Stimulated activated memory B cell treated with anti-CD40 and anti-IgM and Interleukin-4, amounts not matched to agents 10 μg/mL and 1 μg/mL and 100 μg/mL, for 72 hours (primary cell): ENCODE measurements around the gene TBC1D7.

Source experiments
- ATAC-seq: fragments of 150-1000 bp; cut with Tn5 transposase; 2 replicates; pipeline ENCODE4 v1.10.0; 2021
- H3K27ac Mint-ChIP-seq: one replicate; pipeline ENCODE4 v1.8.0; 2022; ENCODE audit warnings: mild to moderate bottlenecking, mixed read lengths
- H3K27me3 Mint-ChIP-seq: one replicate; pipeline ENCODE4 v1.8.0; 2022; ENCODE audit warnings: mixed read lengths
- H3K36me3 Mint-ChIP-seq: one replicate; pipeline ENCODE4 v1.8.0; 2022; ENCODE audit warnings: mixed read lengths
- H3K4me1 Mint-ChIP-seq: one replicate; pipeline ENCODE4 v1.8.0; 2022; ENCODE audit warnings: mixed read lengths
- H3K4me3 Mint-ChIP-seq: one replicate; pipeline ENCODE4 v1.8.0; 2022; ENCODE audit warnings: mild to moderate bottlenecking, moderate library complexity, mixed read lengths
- H3K9me3 Mint-ChIP-seq: one replicate; pipeline ENCODE4 v1.8.0; 2022; ENCODE audit warnings: mixed read lengths

The TBC1D7 gene

GRCh38 chr6:13278991-13279390, 49.3 kb downstream of the TBC1D7 start:
- Mint-ChIP-seq H3K36me3 (peaks cover 62% of the 10 kb centered on the region), H3K4me3 (no peak overlapping the region), H3K9me3 (no peaks in the 10 kb centered on the region), H3K27me3 (no peaks in the 10 kb centered on the region), H3K4me1 (peaks cover 81% of the 10 kb centered on the region), H3K27ac (no peak overlapping the region)
- no peak for ATAC-seq

DNA sequence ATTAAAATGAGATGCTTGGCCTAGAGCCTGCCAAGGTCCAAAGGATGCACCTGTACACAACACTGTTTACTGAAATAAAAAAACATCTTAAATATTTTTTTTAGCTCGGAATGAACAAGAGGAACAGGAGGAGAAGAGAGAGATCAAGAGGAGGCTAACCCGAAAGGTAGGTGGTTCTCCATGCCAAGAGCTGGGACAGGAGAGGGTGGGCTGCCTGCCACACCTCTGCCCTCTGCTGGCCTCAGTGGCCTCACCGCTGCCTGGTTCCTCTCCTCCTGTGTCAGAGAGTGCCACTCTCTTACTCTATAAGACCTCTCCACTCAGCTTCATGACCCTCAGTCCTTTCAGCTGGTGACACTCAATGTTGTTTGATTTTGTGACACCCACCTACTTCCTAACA, 50.2 kb downstream of the TBC1D7 start:
- peak; percentile 42 for ATAC-seq
- Mint-ChIP-seq H3K4me1 (peaks cover 75% of the 10 kb centered on the region), H3K4me3 (no peak overlapping the region), H3K9me3 (no peaks in the 10 kb centered on the region), H3K36me3 (peaks cover 54% of the 10 kb centered on the region), H3K27me3 (no peaks in the 10 kb centered on the region), H3K27ac (peak overlapping the region; percentile 73)

GRCh38 chr6:13277231-13277630, 51.1 kb downstream of the TBC1D7 start:
- Mint-ChIP-seq H3K27me3 (no peaks in the 10 kb centered on the region), H3K27ac (peak overlapping the region; percentile 73), H3K4me3 (peak overlapping the region; percentile 28), H3K36me3 (peaks cover 47% of the 10 kb centered on the region), H3K9me3 (no peaks in the 10 kb centered on the region), H3K4me1 (peaks cover 75% of the 10 kb centered on the region)
- no peak for ATAC-seq

GRCh38 chr6:13275435-13275989, 52.8 kb downstream of the TBC1D7 start:
- Mint-ChIP-seq H3K27ac (peak overlapping the region; percentile 93), H3K4me3 (peak overlapping the region; percentile 84), H3K9me3 (no peaks in the 10 kb centered on the region), H3K4me1 (peaks cover 69% of the 10 kb centered on the region), H3K36me3 (peaks cover 32% of the 10 kb centered on the region), H3K27me3 (no peaks in the 10 kb centered on the region)
- ATAC-seq = no peak

GRCh38 chr6:13274707-13275434, 53.5 kb downstream of the TBC1D7 start:
- no peaks in the 10 kb centered on the region for H3K9me3 Mint-ChIP-seq
- H3K36me3 Mint-ChIP-seq = peaks cover 32% of the 10 kb centered on the region
- peaks cover 68% of the 10 kb centered on the region for H3K4me1 Mint-ChIP-seq
- H3K4me3 Mint-ChIP-seq = peak overlapping the region; percentile 84
- ATAC-seq = no peak
- H3K27ac Mint-ChIP-seq = peak overlapping the region; percentile 93
- no peaks in the 10 kb centered on the region for H3K27me3 Mint-ChIP-seq

GRCh38 chr6:13273931-13274706, 54.2 kb downstream of the TBC1D7 start:
- Mint-ChIP-seq H3K27ac (peak overlapping the region; percentile 93), H3K36me3 (peaks cover 28% of the 10 kb centered on the region), H3K4me1 (peaks cover 66% of the 10 kb centered on the region), H3K27me3 (no peaks in the 10 kb centered on the region), H3K9me3 (no peaks in the 10 kb centered on the region), H3K4me3 (peak overlapping the region; percentile 84)
- peak; percentile 82 for ATAC-seq

GRCh38 chr6:13273202-13273930, 55.0 kb downstream of the TBC1D7 start:
- no peak for ATAC-seq
- Mint-ChIP-seq H3K9me3 (no peaks in the 10 kb centered on the region), H3K27me3 (no peaks in the 10 kb centered on the region), H3K4me3 (peak overlapping the region; percentile 84), H3K4me1 (peaks cover 67% of the 10 kb centered on the region), H3K36me3 (peaks cover 23% of the 10 kb centered on the region), H3K27ac (peak overlapping the region; percentile 93)

- ATAC-seq = peak; percentile 86
- peaks cover 65% of the 10 kb centered on the region for H3K4me1 Mint-ChIP-seq
- H3K27ac Mint-ChIP-seq = peak overlapping the region; percentile 93
- no peaks in the 10 kb centered on the region for H3K9me3 Mint-ChIP-seq
- no peaks in the 10 kb centered on the region for H3K27me3 Mint-ChIP-seq
- H3K4me3 Mint-ChIP-seq = peak overlapping the region; percentile 84
- H3K36me3 Mint-ChIP-seq = peaks cover 17% of the 10 kb centered on the region
Observed at GRCh38 chr6:13272131-13273046, 55.9 kb downstream of the TBC1D7 start.

GRCh38 chr6:13268913-13269518, 59.3 kb downstream of the TBC1D7 start:
- peaks cover 54% of the 10 kb centered on the region for H3K4me1 Mint-ChIP-seq
- no peak overlapping the region for H3K27ac Mint-ChIP-seq
- H3K27me3 Mint-ChIP-seq = no peaks in the 10 kb centered on the region
- peaks cover 2% of the 10 kb centered on the region for H3K9me3 Mint-ChIP-seq
- no peak overlapping the region for H3K4me3 Mint-ChIP-seq
- peaks cover 13% of the 10 kb centered on the region for H3K36me3 Mint-ChIP-seq
- no peak for ATAC-seq

GRCh38 chr6:13267142-13267651, 61.1 kb downstream of the TBC1D7 start:
- Mint-ChIP-seq H3K36me3 (peaks cover 13% of the 10 kb centered on the region), H3K27ac (peak overlapping the region; percentile 18), H3K27me3 (no peaks in the 10 kb centered on the region), H3K4me3 (no peak overlapping the region), H3K9me3 (peaks cover 2% of the 10 kb centered on the region), H3K4me1 (peaks cover 57% of the 10 kb centered on the region)
- peak; percentile 65 for ATAC-seq

GRCh38 chr6:13263669-13264068, 64.7 kb downstream of the TBC1D7 start:
- Mint-ChIP-seq H3K27me3 (no peaks in the 10 kb centered on the region), H3K4me1 (peaks cover 77% of the 10 kb centered on the region), H3K9me3 (peaks cover 2% of the 10 kb centered on the region), H3K27ac (no peak overlapping the region), H3K36me3 (peaks cover 13% of the 10 kb centered on the region), H3K4me3 (no peak overlapping the region)
- no peak for ATAC-seq

DNA sequence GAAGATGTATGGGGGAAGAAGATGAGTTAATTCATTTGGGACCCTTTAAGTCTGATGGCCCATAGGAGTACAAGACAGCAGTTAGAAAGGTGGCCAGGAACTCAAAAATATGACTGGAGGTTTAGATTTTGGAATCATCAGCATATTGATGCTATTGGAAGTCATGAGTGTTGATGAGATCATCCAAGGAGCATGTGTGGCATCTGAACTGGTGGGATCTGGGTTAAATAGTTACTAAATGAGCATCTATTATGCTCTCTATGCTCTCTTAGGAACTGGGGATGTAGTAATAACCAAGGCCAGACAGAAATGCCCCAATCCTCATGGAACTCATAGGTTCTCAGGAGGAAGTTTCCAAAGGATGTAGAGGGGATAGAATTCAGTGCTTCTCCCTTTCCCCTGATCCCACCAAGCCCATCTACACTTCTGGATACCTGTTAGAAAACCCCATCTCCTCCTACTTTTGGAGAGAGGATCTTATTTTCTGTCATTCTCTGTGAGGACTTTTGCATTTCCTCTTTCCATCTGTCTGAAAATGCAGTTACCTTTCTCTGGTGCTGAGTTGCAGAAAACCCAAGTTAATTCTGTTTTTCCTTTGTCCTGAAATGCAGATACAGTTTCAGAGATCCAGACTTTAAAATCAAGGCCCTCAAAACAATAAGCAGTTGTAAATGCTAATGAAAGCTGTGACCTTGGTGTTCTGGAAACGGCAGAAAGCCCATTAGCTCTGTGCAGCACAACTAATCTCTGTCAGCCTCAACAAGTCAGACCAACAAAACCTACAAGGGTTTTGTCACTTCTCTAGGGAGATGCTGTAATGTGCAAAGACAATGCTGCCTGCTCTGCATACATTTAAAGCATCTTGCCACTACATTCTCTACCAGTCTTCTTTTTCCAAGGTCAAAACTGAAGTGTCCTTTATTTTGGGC, 65.8 kb downstream of the TBC1D7 start:
- H3K9me3 Mint-ChIP-seq = peaks cover 2% of the 10 kb centered on the region
- no peaks in the 10 kb centered on the region for H3K27me3 Mint-ChIP-seq
- peak overlapping the region; percentile 66 for H3K27ac Mint-ChIP-seq
- peaks cover 79% of the 10 kb centered on the region for H3K4me1 Mint-ChIP-seq
- ATAC-seq = no peak
- H3K4me3 Mint-ChIP-seq = peak overlapping the region; percentile 38
- peaks cover 16% of the 10 kb centered on the region for H3K36me3 Mint-ChIP-seq

DNA sequence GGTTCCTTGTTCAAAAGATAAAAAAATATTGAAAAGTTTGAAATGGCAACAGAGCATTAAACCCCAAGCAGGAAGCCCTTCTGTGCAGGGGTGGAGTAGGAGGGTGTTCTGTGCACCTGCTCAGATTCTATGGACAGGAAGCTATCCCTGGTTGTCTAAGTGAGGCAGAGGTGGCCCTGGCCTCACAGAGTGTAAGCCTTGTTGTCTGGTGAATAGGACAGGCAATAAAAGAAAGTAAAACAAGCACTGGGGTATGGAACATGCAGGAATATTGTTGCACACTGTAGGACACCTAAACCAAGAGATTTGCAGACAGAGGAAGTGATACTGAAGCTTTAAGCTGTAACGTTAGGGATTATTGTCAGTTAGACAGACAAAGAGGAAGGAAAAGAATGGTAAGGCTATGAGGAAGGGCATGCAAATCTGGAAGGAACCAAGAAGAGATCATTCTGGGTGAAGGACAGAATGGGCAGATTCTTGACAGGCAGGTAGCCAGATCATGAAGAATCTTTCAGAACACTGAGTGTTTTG, 66.8 kb downstream of the TBC1D7 start:
- peak overlapping the region; percentile 38 for H3K4me3 Mint-ChIP-seq
- no peaks in the 10 kb centered on the region for H3K27me3 Mint-ChIP-seq
- H3K27ac Mint-ChIP-seq = peak overlapping the region; percentile 66
- peaks cover 77% of the 10 kb centered on the region for H3K4me1 Mint-ChIP-seq
- ATAC-seq = peak; percentile 87
- peaks cover 19% of the 10 kb centered on the region for H3K36me3 Mint-ChIP-seq
- H3K9me3 Mint-ChIP-seq = peaks cover 5% of the 10 kb centered on the region
